ENCODE data around the gene UNC5C.

UNC5C gene

GRCh38 chr4:95355021-95355420 lies 193.8 kb downstream of the UNC5C start:
- no peak overlapping the region for H3K4me3 ChIP-seq (ENCODE audit: low read depth, low read length)
- no peak for DNase-seq (ENCODE audit: low read depth)
- in situ Hi-C loops (cut with HindIII; ENCODE audit: low sequenced_read_pairs), result no loop called here
- no peak for TF ChIP-seq CTCF (IDR thresholded peaks at IDR 0.05; ENCODE audit: low read depth, low read length, missing control alignments)

GRCh38 chr4:95348418-95348817 lies 200.4 kb downstream of the UNC5C start:
- no peak for DNase-seq (ENCODE audit: low read depth)
- no peak for TF ChIP-seq CTCF (IDR thresholded peaks at IDR 0.05; ENCODE audit: low read depth, low read length, missing control alignments)
- in situ Hi-C loops (cut with HindIII; ENCODE audit: low sequenced_read_pairs), result no loop called here
- no peak overlapping the region for H3K4me3 ChIP-seq (ENCODE audit: low read depth, low read length)

GRCh38 chr4:95343235-95343634 lies 205.5 kb downstream of the UNC5C start:
- no peak for DNase-seq (ENCODE audit: low read depth)
- in situ Hi-C loops (cut with HindIII; ENCODE audit: low sequenced_read_pairs), result no loop called here
- no peak overlapping the region for H3K4me3 ChIP-seq (ENCODE audit: low read depth, low read length)
- no peak for TF ChIP-seq CTCF (IDR thresholded peaks at IDR 0.05; ENCODE audit: low read depth, low read length, missing control alignments)

GRCh38 chr4:95340191-95340590 lies 208.6 kb downstream of the UNC5C start:
- no peak overlapping the region for H3K4me3 ChIP-seq (ENCODE audit: low read depth, low read length)
- no peak for DNase-seq (ENCODE audit: low read depth)
- TF ChIP-seq CTCF (IDR thresholded peaks at IDR 0.05; ENCODE audit: low read depth, low read length, missing control alignments), result no peak
- in situ Hi-C loops (cut with HindIII; ENCODE audit: low sequenced_read_pairs), result no loop called here

GRCh38 chr4:95325665-95326064 lies 223.1 kb downstream of the UNC5C start:
- in situ Hi-C loops (cut with HindIII; ENCODE audit: low sequenced_read_pairs), result no loop called here
- no peak for TF ChIP-seq CTCF (IDR thresholded peaks at IDR 0.05; ENCODE audit: low read depth, low read length, missing control alignments)
- DNase-seq (ENCODE audit: low read depth), result no peak
- H3K4me3 ChIP-seq (ENCODE audit: low read depth, low read length), result no peak overlapping the region

- no peak for TF ChIP-seq CTCF (IDR thresholded peaks at IDR 0.05; ENCODE audit: low read depth, low read length, missing control alignments)
- H3K4me3 ChIP-seq (ENCODE audit: low read depth, low read length), result no peak overlapping the region
- no peak for DNase-seq (ENCODE audit: low read depth)
- in situ Hi-C loops (cut with HindIII; ENCODE audit: low sequenced_read_pairs), result no loop called here
Observed at GRCh38 chr4:95319169-95319568, 229.6 kb downstream of the UNC5C start.

GRCh38 chr4:95318483-95318882 lies 230.3 kb downstream of the UNC5C start:
- H3K4me3 ChIP-seq (ENCODE audit: low read depth, low read length), result no peak overlapping the region
- in situ Hi-C loops (cut with HindIII; ENCODE audit: low sequenced_read_pairs), result no loop called here
- DNase-seq (ENCODE audit: low read depth), result no peak
- no peak for TF ChIP-seq CTCF (IDR thresholded peaks at IDR 0.05; ENCODE audit: low read depth, low read length, missing control alignments)
